Chondrocyte (in vitro differentiated cells): ENCODE measurements around the gene SLIT1. TPM values are rescaled to one million over a fixed set of nuclear protein-coding genes. Genes with fewer than 3 reads are reported as not detected.

Experiments used
- DNase-seq: peaks from one replicate; pipeline ENCODE4 v3.0.0; 2021; ENCODE audit warnings: mixed read lengths, low spot score
- H3K27ac Mint-ChIP-seq: one replicate; pipeline ENCODE4 v1.8.0; 2021; ENCODE audit warnings: mild to moderate bottlenecking, moderate library complexity, mixed read lengths; ENCODE audit not compliant: unreplicated experiment
- H3K27me3 Mint-ChIP-seq: 2 replicates; pipeline ENCODE4 v1.8.0; 2021; ENCODE audit warnings: low read depth, mixed read lengths
- H3K36me3 Mint-ChIP-seq: 2 replicates; pipeline ENCODE4 v1.8.0; 2021; ENCODE audit warnings: low read depth, mixed read lengths
- H3K4me1 Mint-ChIP-seq: 2 replicates; pipeline ENCODE4 v1.8.0; 2021; ENCODE audit warnings: low read depth, mild to moderate bottlenecking, mixed read lengths
- H3K4me3 Mint-ChIP-seq: one replicate; pipeline ENCODE4 v1.8.0; 2021; ENCODE audit warnings: mild to moderate bottlenecking, moderate library complexity, mixed read lengths; ENCODE audit not compliant: unreplicated experiment
- H3K9me3 Mint-ChIP-seq: 2 replicates; pipeline ENCODE4 v1.8.0; 2021; ENCODE audit warnings: low read depth, mixed read lengths
- CTCF ChIP-seq: fragments of 200-600 bp; sonication (generic); IDR thresholded peaks from 2 replicates; pipeline ENCODE4 v1.5.0; 2021; ENCODE audit warnings: antibody characterized with exemption, mild to moderate bottlenecking, moderate library complexity
- total RNA-seq: library from RNA; stranded (reverse); gene quantifications from 3 replicates; pipeline ENCODE4 v1.2.1, GENCODE V29; 2021

Gene SLIT1
- total RNA-seq, 1 donor from 2014 or later = not detected

GRCh38 chr10:97183314-97183713 lies 2.4 kb downstream of the SLIT1 start:
- Mint-ChIP-seq H3K27me3 (peaks cover 60% of the 10 kb centered on the region), H3K36me3 (no peaks in the 10 kb centered on the region), H3K27ac (no peak overlapping the region), H3K9me3 (no peaks in the 10 kb centered on the region), H3K4me3 (no peak overlapping the region), H3K4me1 (peaks cover 11% of the 10 kb centered on the region)
- DNase-seq = no peak
- TF ChIP-seq CTCF = no peak

- H3K27me3 Mint-ChIP-seq = peaks cover 57% of the 10 kb centered on the region
- no peak overlapping the region for H3K27ac Mint-ChIP-seq
- no peaks in the 10 kb centered on the region for H3K36me3 Mint-ChIP-seq
- peaks cover 11% of the 10 kb centered on the region for H3K4me1 Mint-ChIP-seq
- peak; percentile 33 for DNase-seq
- no peaks in the 10 kb centered on the region for H3K9me3 Mint-ChIP-seq
- H3K4me3 Mint-ChIP-seq = no peak overlapping the region
- no peak for TF ChIP-seq CTCF
Measured at GRCh38 chr10:97182288-97182990, 3.3 kb downstream of the SLIT1 start.

- H3K27ac Mint-ChIP-seq = no peak overlapping the region
- H3K4me1 Mint-ChIP-seq = peaks cover 8% of the 10 kb centered on the region
- no peak for TF ChIP-seq CTCF
- no peaks in the 10 kb centered on the region for H3K36me3 Mint-ChIP-seq
- no peak overlapping the region for H3K4me3 Mint-ChIP-seq
- H3K27me3 Mint-ChIP-seq = peaks cover 44% of the 10 kb centered on the region
- DNase-seq = peak; percentile 71
- H3K9me3 Mint-ChIP-seq = no peaks in the 10 kb centered on the region
Measured at GRCh38 chr10:97180986-97181385, 4.8 kb downstream of the SLIT1 start.

- peak; percentile 7 for DNase-seq
- no peaks in the 10 kb centered on the region for H3K9me3 Mint-ChIP-seq
- no peaks in the 10 kb centered on the region for H3K36me3 Mint-ChIP-seq
- TF ChIP-seq CTCF = no peak
- peaks cover 8% of the 10 kb centered on the region for H3K4me1 Mint-ChIP-seq
- no peak overlapping the region for H3K4me3 Mint-ChIP-seq
- H3K27ac Mint-ChIP-seq = no peak overlapping the region
- peaks cover 42% of the 10 kb centered on the region for H3K27me3 Mint-ChIP-seq
Measured at GRCh38 chr10:97180363-97180755, 5.4 kb downstream of the SLIT1 start.

GRCh38 chr10:97179731-97180362 lies 5.9 kb downstream of the SLIT1 start:
- no peaks in the 10 kb centered on the region for H3K36me3 Mint-ChIP-seq
- no peak overlapping the region for H3K27ac Mint-ChIP-seq
- H3K4me3 Mint-ChIP-seq = no peak overlapping the region
- peaks cover 6% of the 10 kb centered on the region for H3K4me1 Mint-ChIP-seq
- H3K9me3 Mint-ChIP-seq = no peaks in the 10 kb centered on the region
- no peak for DNase-seq
- TF ChIP-seq CTCF = peak; percentile 49
- H3K27me3 Mint-ChIP-seq = peaks cover 40% of the 10 kb centered on the region
